MM.1S (cell line): ENCODE measurements around the gene NGEF.

ENCODE experiments used
- DNase-seq: peaks from one replicate; pipeline ENCODE4 v3.0.0-alpha.2; 2015
- H2AFZ ChIP-seq: fragments of 300-600 bp; sonication (generic); 2 replicates; pipeline ENCODE4 v1.6.0; 2016; ENCODE audit warnings: antibody characterized with exemption, low read length
- H3F3A ChIP-seq: fragments of 300-600 bp; sonication (generic); 2 replicates; pipeline ENCODE4 v1.6.1; 2016; ENCODE audit warnings: mild to moderate bottlenecking, antibody characterized with exemption, low read length, moderate library complexity, mixed read lengths; ENCODE audit not compliant: insufficient read depth
- H3K27ac ChIP-seq: fragments of 300-600 bp; sonication (generic); 2 replicates; pipeline ENCODE4 v1.5.1; 2016; ENCODE audit warnings: mild to moderate bottlenecking, low read length
- H3K27me3 ChIP-seq: fragments of 300-600 bp; sonication (generic); replicated peaks from 2 replicates; pipeline ENCODE4 v1.6.0; 2016; ENCODE audit warnings: low read length; ENCODE audit not compliant: insufficient read depth
- H3K36me3 ChIP-seq: fragments of 300-600 bp; sonication (generic); replicated peaks from 2 replicates; pipeline ENCODE4 v1.6.1; 2016; ENCODE audit warnings: mild to moderate bottlenecking, low read length, mixed read lengths; ENCODE audit not compliant: insufficient read depth
- H3K4me1 ChIP-seq: fragments of 300-600 bp; sonication (generic); 2 replicates; pipeline ENCODE4 v1.6.1; 2016; ENCODE audit warnings: low read length, mixed read lengths
- H3K4me2 ChIP-seq: fragments of 300-600 bp; sonication (generic); 2 replicates; pipeline ENCODE4 v1.6.0; 2016; ENCODE audit warnings: low read depth, low read length
- H3K4me3 ChIP-seq: fragments of 300-600 bp; sonication (generic); 2 replicates; pipeline ENCODE4 v1.5.1; 2016; ENCODE audit warnings: low read length, mixed read lengths
- H3K79me2 ChIP-seq: fragments of 300-600 bp; sonication (generic); 2 replicates; pipeline ENCODE4 v1.6.1; 2016; ENCODE audit warnings: mixed run types, low read length, mixed read lengths
- H3K9ac ChIP-seq: fragments of 300-600 bp; sonication (generic); 2 replicates; pipeline ENCODE4 v1.6.1; 2016; ENCODE audit warnings: low read length, mixed read lengths
- H3K9me2 ChIP-seq: fragments of 300-600 bp; sonication (generic); replicated peaks from 2 replicates; pipeline ENCODE4 v1.6.1; 2016; ENCODE audit warnings: mild to moderate bottlenecking, low read length, mixed read lengths; ENCODE audit not compliant: insufficient read depth
- H3K9me3 ChIP-seq: fragments of 300-600 bp; sonication (generic); replicated peaks from 2 replicates; pipeline ENCODE4 v1.6.1; 2016; ENCODE audit warnings: mild to moderate bottlenecking, low read length, mixed read lengths; ENCODE audit not compliant: insufficient read depth
- H4K20me1 ChIP-seq: fragments of 300-600 bp; sonication (generic); 2 replicates; pipeline ENCODE4 v1.6.1; 2016; ENCODE audit warnings: mild to moderate bottlenecking, low read length, moderate library complexity, mixed read lengths; ENCODE audit not compliant: insufficient read depth
- CTCF ChIP-seq: fragments of 300-600 bp; sonication (generic); IDR thresholded peaks from 2 replicates; pipeline ENCODE4 v1.5.1; 2016; ENCODE audit warnings: antibody characterized with exemption, low read length, mixed read lengths
- EZH2 ChIP-seq: fragments of 300-600 bp; sonication (generic); optimal IDR thresholded peaks from 2 replicates; pipeline ENCODE3; 2017; ENCODE audit warnings: low read depth, mild to moderate bottlenecking, antibody characterized with exemption, low read length, mixed read lengths
- EZH2phosphoT487 ChIP-seq: fragments of 300-600 bp; sonication (generic); IDR thresholded peaks from 2 replicates; pipeline ENCODE4 v1.6.1; 2018; ENCODE audit warnings: antibody characterized with exemption, low read length

NGEF gene

GRCh38 chr2:232872826-232873225 is 140.2 kb downstream of the NGEF start:
- H3K4me3 ChIP-seq, result no peak overlapping the region
- H3K4me1 ChIP-seq, result no peaks in the 10 kb centered on the region
- H4K20me1 ChIP-seq, result no peaks in the 10 kb centered on the region
- H3K36me3 ChIP-seq, result no peaks in the 10 kb centered on the region
- no peaks in the 10 kb centered on the region for H3K9me3 ChIP-seq
- no peak for DNase-seq
- H3F3A ChIP-seq, result no peaks in the 10 kb centered on the region
- H3K4me2 ChIP-seq, result no peak overlapping the region
- no peaks in the 10 kb centered on the region for H3K9me2 ChIP-seq
- TF ChIP-seq CTCF (no peak), EZH2 (no peak), EZH2phosphoT487 (no peak)
- no peak overlapping the region for H3K9ac ChIP-seq
- H3K27ac ChIP-seq, result no peak overlapping the region
- no peak overlapping the region for H2AFZ ChIP-seq
- H3K27me3 ChIP-seq, result no peaks in the 10 kb centered on the region
- H3K79me2 ChIP-seq, result no peaks in the 10 kb centered on the region

GRCh38 chr2:232871835-232872736 is 141.0 kb downstream of the NGEF start:
- H3K4me2 ChIP-seq, result no peak overlapping the region
- no peak overlapping the region for H2AFZ ChIP-seq
- no peak overlapping the region for H3K27ac ChIP-seq
- TF ChIP-seq CTCF, result no peak
- TF ChIP-seq EZH2, result no peak
- TF ChIP-seq EZH2phosphoT487, result no peak
- H3K9me2 ChIP-seq, result no peaks in the 10 kb centered on the region
- no peak overlapping the region for H3K9ac ChIP-seq
- no peaks in the 10 kb centered on the region for H3K36me3 ChIP-seq
- DNase-seq, result no peak
- H3K4me3 ChIP-seq, result no peak overlapping the region
- no peaks in the 10 kb centered on the region for H3K9me3 ChIP-seq
- no peaks in the 10 kb centered on the region for H3K79me2 ChIP-seq
- no peaks in the 10 kb centered on the region for H3K27me3 ChIP-seq
- no peaks in the 10 kb centered on the region for H3F3A ChIP-seq
- H3K4me1 ChIP-seq, result no peaks in the 10 kb centered on the region
- H4K20me1 ChIP-seq, result no peaks in the 10 kb centered on the region

GRCh38 chr2:232871418-232871834 is 141.6 kb downstream of the NGEF start:
- Histone ChIP-seq H2AFZ (no peak overlapping the region), H3K4me3 (no peak overlapping the region), H3K27me3 (no peaks in the 10 kb centered on the region), H3K4me1 (no peaks in the 10 kb centered on the region), H4K20me1 (no peaks in the 10 kb centered on the region), H3K4me2 (no peak overlapping the region), H3K9me2 (no peaks in the 10 kb centered on the region), H3K36me3 (no peaks in the 10 kb centered on the region), H3F3A (no peaks in the 10 kb centered on the region), H3K9me3 (no peaks in the 10 kb centered on the region), H3K79me2 (no peaks in the 10 kb centered on the region), H3K27ac (no peak overlapping the region), H3K9ac (no peak overlapping the region)
- DNase-seq, result no peak
- TF ChIP-seq EZH2 (no peak), CTCF (no peak), EZH2phosphoT487 (no peak)
